Stimulated activated CD8-positive, alpha-beta memory T cell treated with anti-CD3 and anti-CD28 coated beads, Interleukin-7, amount 100 ng/mL, for 24 hours (primary cell): ENCODE measurements around the gene BCL2L13.
"Not testable (repeated sequence)": the region's sequence is repeated elsewhere in the genome, so short reads cannot be mapped to it uniquely, and the experiment has no call there.

Experiments used
- DNase-seq: peaks from one replicate; pipeline ENCODE4 v3.0.0-alpha.2; 2020; ENCODE audit warnings: low read depth

The BCL2L13 gene

GRCh38 chr22:17697196-17697595 lies 58.6 kb downstream of the BCL2L13 start:
- not testable (repeated sequence) for DNase-seq

DNA sequence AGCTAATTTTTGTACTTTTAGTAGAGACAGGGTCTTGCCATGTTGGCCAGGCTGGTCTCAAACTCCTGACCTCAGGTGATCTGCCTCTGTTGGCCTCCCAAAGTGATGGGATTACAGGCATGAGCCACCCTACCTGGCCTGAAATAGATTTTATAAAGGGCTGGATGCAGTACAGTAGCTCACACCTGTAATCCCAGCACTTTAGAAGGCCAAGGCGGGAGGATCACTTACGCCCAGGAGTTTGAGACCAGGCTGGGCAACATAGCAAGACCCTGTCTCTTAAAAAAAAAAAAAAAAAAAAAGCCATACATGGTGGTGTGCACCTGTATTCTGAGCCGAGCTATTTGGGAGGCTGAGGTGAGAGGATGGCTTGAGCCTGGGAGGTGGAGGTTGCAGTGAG lies 59.7 kb downstream of the BCL2L13 start:
- not testable (repeated sequence) for DNase-seq

GRCh38 chr22:17698948-17699347 lies 60.4 kb downstream of the BCL2L13 start:
- no peak for DNase-seq

- DNase-seq: no peak
Measured at GRCh38 chr22:17699696-17700340, 61.3 kb downstream of the BCL2L13 start.

DNA sequence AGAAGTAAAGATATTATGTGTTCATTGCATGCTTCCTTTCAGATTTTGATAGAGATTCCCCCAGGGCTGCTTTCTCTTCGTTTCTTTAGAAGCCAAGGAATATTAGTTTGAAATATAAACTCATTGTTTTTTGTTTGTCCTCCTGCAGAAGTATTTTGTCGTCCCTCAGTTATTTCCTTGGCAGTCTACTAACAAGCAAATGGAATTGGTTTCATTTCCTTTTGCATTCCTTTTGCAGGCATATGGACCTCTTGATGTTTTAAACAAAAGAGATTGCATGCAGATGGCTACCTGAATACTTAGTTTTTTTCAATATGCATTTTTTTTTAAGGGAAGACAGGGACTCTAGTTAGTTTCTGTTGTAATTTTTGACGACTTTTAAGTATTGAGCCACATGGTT lies 62.2 kb downstream of the BCL2L13 start:
- no peak for DNase-seq

GRCh38 chr22:17703811-17704210 lies 65.3 kb downstream of the BCL2L13 start:
- DNase-seq: no peak

GRCh38 chr22:17705546-17705945 lies 67.0 kb downstream of the BCL2L13 start:
- DNase-seq: no peak

DNA sequence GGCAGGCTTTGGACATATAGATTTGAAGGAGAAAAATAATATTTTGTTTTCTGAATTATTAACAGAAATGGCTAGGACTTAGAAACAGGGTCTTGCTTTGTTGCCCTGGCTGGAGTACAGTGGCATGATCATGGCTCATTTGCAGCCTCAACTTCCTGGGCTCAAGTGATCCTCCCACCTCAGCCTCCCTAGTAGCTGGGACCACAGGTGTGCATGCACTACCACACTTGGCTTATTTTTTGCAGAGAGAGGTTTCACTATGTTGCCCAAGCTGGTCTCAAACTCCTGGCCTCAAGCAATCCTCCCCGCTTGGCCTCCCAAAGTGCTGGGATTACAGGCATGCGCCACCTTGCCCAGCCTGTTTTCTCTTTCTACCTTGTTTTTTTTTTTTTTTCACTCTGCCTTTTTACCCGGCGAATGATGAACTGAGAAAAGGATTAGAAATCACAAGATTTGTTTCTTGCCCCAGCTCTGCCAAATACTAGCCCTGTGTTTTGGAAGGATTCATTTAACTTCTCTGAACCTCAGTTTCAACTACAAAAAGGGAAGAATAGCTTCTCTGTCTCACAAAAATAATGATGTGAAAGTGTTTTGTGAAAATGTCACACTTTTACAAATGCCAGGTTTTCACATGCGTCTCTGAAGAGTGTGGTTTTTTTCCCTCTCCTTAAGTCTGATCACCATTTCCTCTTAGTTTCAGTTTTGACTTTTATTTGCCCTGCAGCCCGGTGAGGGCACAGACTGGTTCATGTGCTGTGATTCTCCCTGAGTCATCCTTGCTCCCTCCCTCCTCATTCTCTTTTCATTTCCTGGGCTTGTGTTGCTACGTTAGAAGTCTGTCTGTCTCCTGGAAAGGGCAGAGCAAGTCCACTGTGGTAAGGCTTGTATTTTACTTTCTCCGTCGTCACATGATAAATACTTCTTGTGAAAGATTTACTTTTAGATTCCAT lies 67.7 kb downstream of the BCL2L13 start:
- no peak for DNase-seq

DNA sequence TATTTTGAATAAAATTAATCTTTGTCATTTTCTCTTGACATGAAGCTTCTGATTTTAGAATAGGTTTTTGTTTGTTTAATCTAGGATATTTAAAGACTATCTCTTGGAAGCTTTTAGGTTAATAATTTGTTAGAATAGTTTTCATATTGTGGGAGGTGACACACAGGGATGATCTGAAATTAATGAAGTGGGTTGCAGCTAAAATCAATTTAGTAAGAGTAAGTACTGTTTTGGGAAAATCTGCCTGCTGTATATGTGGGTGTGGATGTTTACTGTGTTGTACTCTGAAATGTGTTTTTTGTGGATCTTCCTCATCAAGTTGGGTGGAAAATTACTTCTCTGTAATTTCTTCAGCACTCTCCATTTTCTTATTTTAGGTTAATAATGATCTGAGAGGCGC lies 68.4 kb downstream of the BCL2L13 start:
- no peak for DNase-seq

DNA sequence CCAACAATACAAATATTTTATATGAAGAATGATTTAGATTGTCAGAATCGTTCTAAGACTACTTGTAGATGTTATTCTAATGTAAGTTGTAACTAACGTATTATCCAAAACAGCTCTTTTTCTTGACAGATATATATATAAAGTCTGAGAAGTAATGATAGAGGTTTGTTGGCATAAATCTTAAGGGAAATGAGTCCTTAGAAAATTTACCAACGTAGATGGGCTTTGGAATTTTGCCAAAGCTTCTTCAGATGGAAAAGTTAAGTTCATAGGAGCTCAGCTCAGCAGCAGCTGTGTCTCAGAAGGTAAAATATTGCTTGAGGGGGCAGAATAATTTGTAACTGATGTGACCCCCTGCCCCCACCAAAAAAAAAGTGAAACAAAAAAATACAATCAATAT lies 69.0 kb downstream of the BCL2L13 start:
- no peak for DNase-seq

GRCh38 chr22:17710023-17710422 lies 71.5 kb downstream of the BCL2L13 start:
- DNase-seq: no peak

GRCh38 chr22:17712441-17712840 lies 73.9 kb downstream of the BCL2L13 start:
- no peak for DNase-seq

DNA sequence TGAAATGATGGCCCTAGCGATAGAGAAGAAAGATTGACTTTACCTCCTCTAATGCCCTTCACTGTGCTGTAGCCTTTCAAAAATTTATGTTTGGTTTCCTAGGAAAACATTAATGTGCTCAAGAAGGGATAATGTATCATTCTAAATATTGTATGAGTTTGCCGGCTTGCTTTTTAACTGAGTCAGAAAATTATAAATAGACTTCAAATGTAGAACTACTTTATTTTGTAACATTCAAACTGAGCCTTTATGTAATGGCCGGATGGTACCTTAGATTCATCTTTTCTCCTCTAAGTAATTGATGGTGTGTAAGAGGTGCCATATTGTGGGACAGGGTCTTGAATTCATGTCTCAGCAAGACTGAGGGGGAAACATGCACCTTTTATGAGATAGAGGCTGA lies 78.0 kb downstream of the BCL2L13 start:
- DNase-seq: no peak

DNA sequence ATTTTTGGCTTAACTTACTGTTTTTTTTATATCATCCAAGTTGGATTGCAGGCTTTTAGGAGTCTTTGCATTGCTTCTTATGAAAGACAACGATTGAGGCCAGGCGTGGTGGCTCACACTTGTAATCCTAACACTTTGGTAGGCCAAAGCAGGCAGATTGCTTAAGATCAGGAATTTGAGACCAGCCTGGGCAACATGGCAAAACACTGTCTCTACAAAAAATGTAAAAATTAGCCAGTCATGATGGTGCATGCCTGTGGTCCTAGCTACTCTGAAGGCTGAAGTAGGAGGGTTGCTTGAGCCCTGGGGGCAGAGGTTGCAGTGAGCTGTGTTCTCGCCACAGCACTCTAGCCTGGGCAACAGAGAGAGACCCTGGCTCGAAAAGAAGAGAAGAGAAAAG lies 79.2 kb downstream of the BCL2L13 start:
- DNase-seq: no peak

- DNase-seq: no peak
Measured at GRCh38 chr22:17719911-17720310, 81.4 kb downstream of the BCL2L13 start.

- no peak for DNase-seq
Measured at GRCh38 chr22:17724241-17724640, 85.7 kb downstream of the BCL2L13 start.

DNA sequence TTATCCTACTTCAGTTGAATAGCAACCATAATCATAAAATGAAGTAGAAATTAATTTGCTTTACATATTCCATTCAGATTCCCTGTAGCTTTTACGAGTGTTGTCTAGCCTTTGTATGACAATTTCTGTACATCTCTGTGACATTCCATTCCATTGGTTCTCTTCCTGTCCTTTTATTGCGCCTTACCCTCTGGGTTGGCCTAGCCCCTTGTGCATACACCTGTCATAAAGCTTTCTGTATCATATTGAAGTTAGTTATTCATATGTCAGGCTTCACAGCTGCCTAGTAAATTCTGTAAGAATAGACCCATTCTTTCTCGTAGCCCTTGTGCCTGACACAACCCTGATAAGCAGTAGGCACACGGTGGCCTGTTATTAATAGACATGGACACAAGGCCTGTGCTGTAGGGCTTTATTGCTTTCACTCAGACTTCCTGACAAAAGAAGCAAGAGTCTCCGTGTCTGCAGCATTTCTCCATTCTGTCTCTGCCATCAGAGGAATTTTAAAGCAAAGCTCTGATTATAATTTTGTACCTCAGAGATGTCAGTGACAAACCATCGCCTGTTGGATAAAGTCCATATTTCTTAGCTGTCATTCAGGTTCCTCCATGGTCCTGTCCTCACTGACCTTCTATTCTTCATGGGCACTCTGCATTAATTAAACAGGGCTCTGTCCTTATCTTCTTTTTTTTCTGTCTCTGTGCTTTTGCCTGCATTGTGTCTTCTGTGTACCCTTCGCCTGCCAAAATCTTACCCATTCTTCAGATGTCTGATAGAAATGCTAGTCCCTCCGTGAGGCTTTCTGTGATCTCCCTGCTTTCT lies 86.3 kb downstream of the BCL2L13 start:
- no peak for DNase-seq

DNA sequence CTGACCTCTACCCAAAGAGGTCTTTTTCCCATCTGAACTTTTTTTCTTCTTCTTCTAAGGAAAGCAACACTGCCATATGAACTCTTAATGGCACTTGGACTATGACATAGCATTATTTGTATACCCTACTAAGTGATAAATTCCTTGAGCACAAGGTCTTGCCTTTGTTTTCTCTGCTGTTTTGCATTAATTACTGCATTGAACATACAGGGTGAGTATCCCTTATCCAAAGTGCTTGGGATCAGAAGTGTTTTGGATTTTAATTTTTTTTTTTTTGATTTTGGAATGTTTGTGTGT lies 86.9 kb downstream of the BCL2L13 start:
- DNase-seq: no peak

DNA sequence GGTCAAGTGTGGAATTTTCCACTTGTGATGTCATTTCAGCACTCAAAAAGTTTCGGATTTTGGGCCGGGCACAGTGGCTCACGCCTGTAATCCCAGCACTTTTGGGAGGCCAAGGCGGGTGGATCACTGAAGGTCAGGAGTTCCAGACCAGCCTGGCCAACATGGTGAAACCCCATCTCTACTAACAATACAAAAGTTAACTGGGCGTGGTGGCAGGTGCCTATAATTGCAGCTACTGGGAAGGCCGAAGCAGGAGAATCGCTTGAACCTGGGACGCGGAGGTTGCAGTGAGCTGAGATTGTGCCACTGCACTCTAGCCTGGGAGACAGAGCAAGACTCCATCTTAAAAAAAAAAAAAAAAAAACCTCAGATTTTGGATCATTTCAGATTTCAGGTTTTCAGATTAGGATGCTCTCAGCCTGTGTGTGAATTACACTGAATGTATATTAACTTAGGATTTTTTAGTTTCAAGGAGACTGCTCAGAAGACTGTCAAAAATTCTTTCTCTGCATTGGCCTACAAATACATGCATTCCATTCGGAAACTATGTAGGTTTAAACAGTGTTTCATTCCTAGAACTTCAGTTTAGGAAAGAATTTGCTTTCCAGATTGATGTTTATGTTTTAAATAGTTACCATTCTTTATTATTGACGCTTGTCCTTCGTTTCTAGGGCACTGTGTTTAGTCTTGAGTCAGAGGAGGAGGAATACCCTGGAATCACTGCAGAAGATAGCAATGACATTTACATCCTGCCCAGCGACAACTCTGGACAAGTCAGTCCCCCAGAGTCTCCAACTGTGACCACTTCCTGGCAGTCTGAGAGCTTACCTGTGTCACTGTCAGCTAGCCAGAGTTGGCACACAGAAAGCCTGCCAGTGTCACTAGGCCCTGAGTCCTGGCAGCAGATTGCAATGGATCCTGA lies 87.7 kb downstream of the BCL2L13 start:
- no peak for DNase-seq

DNA sequence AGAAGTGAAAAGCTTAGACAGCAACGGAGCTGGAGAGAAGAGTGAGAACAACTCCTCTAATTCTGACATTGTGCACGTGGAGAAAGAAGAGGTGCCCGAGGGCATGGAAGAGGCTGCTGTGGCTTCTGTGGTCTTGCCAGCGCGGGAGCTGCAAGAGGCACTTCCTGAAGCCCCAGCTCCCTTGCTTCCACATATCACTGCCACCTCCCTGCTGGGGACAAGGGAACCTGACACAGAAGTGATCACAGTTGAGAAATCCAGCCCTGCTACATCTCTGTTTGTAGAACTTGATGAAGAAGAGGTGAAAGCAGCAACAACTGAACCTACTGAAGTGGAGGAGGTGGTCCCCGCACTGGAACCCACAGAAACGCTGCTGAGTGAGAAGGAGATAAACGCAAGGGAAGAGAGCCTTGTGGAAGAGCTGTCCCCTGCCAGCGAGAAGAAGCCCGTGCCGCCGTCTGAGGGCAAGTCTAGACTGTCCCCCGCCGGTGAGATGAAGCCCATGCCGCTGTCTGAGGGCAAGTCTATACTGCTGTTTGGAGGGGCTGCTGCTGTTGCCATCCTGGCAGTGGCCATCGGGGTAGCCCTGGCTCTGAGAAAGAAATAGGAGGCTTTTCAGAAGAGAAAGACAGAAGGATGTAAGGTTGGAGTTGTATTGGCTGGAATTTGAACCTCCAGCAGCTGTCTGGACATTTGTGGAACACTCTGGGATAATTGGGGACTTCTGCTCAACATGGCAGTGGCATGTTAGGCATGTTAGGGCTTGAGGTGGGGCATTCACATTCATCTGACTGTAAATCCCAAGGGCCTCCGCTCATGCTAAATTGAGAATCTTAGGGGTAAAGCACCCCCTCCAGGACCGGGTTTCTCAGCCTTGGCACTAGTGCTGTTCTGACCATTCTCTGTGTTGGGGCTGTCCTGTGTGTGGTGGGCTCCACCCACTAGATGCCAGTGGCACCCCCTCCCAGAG lies 88.7 kb downstream of the BCL2L13 start:
- DNase-seq: no peak
